Tibial artery (tissue), 4 donors: ENCODE results near the gene LHFPL4.

Experiments used
- DNase-seq, 2 donors: peaks; one replicate each; pipeline ENCODE4 v3.0.0-alpha.2; 2019
- H3K27ac ChIP-seq, 2 donors: fragments of 200-600 bp; sonication (generic) in 1 of 2; 1 replicate in 1 of 2; 2 replicates in 1 of 2; pipeline ENCODE4 v1.5.1; 2018 to 2019; ENCODE audit warnings: mild to moderate bottlenecking in 1 of 2
- H3K27me3 ChIP-seq, 2 donors: fragments of 200-600 bp; sonication (generic) in 1 of 2; one replicate each; pipeline versions ENCODE4 v1.5.1 to v1.6.0; 2016 to 2019
- H3K36me3 ChIP-seq, 3 donors: fragments of 200-600 bp; sonication (generic) in 2 of 3; one replicate each; pipeline ENCODE4 v1.5.1; 2016 to 2019; ENCODE audit warnings: mild to moderate bottlenecking in 2 of 3
- H3K4me1 ChIP-seq, 4 donors: fragments of 200-600 bp; sonication (generic) in 2 of 4; 1 replicate in 3 of 4; 2 replicates in 1 of 4; pipeline ENCODE4 v1.5.1; 2016 to 2019
- H3K4me3 ChIP-seq, 2 donors: fragments of 200-600 bp; sonication (generic) in 1 of 2; 1 replicate in 1 of 2; 2 replicates in 1 of 2; pipeline ENCODE4 v1.5.1; 2018 to 2019; ENCODE audit warnings: mild to moderate bottlenecking in 2 of 2
- H3K9me3 ChIP-seq, 3 donors: fragments of 200-600 bp; sonication (generic) in 1 of 3; one replicate each; pipeline ENCODE4 v1.5.1; 2016 to 2019
- intact Hi-C: fragments of 100-400 bp; cut with DNase I; formaldehyde crosslinking; loops from one replicate; pipeline ENCODE4 v1.15.0; 2023; ENCODE audit warnings: low total_unique reads
- TF ChIP-seq, protein P1 (sequence below), 2 experiments: fragments of 200-600 bp in 1 of 2; fragments of 450-650 bp in 1 of 2; IDR thresholded peaks; one replicate each; pipeline ENCODE4 v1.5.1; 2017 to 2019; ENCODE audit warnings: antibody characterized with exemption in 2 of 2, mild to moderate bottlenecking in 1 of 2, moderate library complexity in 1 of 2

LHFPL4 gene

DNA sequence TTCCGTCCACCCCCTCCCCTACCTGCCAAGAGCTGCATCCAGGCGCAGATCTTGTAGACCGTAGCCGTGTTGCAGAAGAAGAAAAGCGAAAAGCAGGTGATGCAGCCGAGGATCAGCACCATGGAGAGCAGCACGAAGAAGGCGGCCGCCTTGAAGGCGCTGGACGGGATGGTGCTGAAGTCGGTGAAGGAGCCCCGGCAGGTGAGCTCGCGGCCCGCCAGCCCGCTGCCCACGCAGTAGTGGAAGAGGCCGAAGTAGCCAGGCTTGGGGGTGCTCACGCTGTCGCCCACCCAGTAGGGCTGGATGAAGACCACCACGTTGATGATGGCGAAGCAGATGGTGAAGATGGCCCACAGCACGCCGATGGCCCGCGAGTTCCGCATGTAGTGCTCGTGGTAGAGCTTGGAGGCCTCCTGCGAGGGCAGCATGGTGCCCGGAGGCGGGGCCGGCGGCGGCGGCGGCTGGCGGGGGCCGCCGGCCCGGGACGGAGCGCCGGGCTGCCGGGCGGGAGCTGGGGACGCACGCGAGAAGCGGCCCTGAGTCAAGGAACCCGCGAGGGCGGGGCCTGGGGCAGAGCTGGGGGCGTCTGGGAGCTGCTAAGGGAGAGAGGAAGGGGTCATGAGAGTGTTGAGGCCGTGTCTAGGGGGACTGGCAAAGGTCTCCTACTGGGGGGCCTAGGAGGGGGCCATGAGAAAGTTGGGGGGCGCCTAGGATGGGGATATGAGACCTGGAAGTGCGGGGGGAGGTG is 1.2 kb downstream of the LHFPL4 start:
- Histone ChIP-seq H3K9me3 (no peaks in the 10 kb centered on the region), H3K4me3 (no peak overlapping the region), H3K4me1 (peaks cover 0 to 10% (median 0%) of the 10 kb centered on the region in 4 donors), H3K27ac (no peak overlapping the region), H3K27me3 (peaks cover 0 to 51% of the 10 kb centered on the region in 2 donors), H3K36me3 (no peaks in the 10 kb centered on the region)
- intact Hi-C loops: no loop called here
- DNase-seq: no peak
- TF ChIP-seq, protein P1, sequence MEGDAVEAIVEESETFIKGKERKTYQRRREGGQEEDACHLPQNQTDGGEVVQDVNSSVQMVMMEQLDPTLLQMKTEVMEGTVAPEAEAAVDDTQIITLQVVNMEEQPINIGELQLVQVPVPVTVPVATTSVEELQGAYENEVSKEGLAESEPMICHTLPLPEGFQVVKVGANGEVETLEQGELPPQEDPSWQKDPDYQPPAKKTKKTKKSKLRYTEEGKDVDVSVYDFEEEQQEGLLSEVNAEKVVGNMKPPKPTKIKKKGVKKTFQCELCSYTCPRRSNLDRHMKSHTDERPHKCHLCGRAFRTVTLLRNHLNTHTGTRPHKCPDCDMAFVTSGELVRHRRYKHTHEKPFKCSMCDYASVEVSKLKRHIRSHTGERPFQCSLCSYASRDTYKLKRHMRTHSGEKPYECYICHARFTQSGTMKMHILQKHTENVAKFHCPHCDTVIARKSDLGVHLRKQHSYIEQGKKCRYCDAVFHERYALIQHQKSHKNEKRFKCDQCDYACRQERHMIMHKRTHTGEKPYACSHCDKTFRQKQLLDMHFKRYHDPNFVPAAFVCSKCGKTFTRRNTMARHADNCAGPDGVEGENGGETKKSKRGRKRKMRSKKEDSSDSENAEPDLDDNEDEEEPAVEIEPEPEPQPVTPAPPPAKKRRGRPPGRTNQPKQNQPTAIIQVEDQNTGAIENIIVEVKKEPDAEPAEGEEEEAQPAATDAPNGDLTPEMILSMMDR (IDR thresholded peaks at IDR 0.05): no peak

DNA sequence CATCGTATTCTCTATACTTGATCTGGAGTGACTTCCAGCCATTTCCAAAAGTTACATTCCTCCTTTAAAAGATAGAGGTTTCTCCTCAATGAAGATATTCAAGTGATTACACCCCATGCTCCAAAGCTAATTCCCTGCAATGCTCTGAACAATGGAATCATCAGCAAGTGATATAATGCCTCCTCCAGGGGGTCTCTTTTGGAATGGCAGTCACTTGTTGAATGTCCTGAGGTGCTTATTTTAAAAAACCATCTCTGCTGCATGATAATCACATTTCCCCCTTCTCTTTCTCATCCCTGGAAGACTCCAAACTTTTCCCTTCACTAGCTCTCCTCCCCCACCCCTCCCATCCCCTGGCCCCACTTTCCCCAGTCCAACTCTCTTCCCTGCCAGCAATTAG is 2.6 kb downstream of the LHFPL4 start:
- Histone ChIP-seq H3K9me3 (no peaks in the 10 kb centered on the region), H3K36me3 (no peaks in the 10 kb centered on the region), H3K27me3 (peaks cover 0 to 51% of the 10 kb centered on the region in 2 donors), H3K4me1 (peaks cover 0 to 10% (median 0%) of the 10 kb centered on the region in 4 donors), H3K27ac (no peak overlapping the region), H3K4me3 (no peak overlapping the region)
- intact Hi-C loops: no loop called here
- DNase-seq: no peak
- TF ChIP-seq, protein P1 (IDR thresholded peaks at IDR 0.05): no peak

DNA sequence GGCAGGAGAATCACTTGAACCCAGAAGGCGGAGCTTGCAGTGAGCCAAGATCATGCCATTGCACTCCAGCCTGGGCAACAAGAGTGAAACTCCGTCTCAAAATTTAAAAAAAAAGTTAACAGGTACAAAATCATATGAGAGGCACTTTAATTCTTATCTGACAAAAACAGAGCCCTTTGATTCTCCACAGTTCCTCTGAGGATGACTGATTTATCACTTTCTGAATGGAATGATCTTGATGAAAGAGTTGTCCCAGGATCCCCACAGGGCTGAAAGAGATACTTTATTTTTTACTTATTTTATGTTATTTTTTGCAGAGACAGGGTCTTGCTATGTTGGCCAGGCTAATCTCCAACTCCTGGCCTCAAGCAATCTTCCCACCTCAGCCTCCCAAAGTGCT is 4.0 kb downstream of the LHFPL4 start:
- intact Hi-C loops: no loop called here
- H3K27ac ChIP-seq: no peak overlapping the region
- no peak for DNase-seq
- TF ChIP-seq, protein P1 (IDR thresholded peaks at IDR 0.05): no peak
- H3K36me3 ChIP-seq: no peaks in the 10 kb centered on the region
- peaks cover 0 to 10% (median 0%) of the 10 kb centered on the region in 4 donors for H3K4me1 ChIP-seq
- no peak overlapping the region for H3K4me3 ChIP-seq
- peaks cover 0 to 47% of the 10 kb centered on the region in 2 donors for H3K27me3 ChIP-seq
- H3K9me3 ChIP-seq: no peaks in the 10 kb centered on the region

DNA sequence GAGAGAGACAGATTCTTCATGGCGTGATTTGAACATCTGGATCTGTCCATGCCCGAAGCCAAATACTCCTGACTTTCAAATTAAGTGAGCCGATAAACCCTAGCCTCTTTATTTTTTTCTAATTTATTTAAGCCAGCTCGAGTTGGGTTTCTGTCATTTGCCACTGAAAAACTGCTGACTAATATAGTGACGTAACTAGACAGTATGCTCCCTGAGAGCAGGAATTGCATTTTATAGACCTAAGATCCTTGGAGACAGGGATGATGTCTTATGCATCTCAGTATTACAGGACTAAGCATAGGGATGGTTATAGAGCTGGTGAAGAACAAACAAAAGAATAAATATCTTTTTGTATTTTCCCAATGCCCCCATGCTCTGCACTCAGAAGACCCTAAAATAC is 4.6 kb downstream of the LHFPL4 start:
- H3K4me1 ChIP-seq: peaks cover 0 to 10% (median 0%) of the 10 kb centered on the region in 4 donors
- no peaks in the 10 kb centered on the region for H3K9me3 ChIP-seq
- peaks cover 0 to 41% of the 10 kb centered on the region in 2 donors for H3K27me3 ChIP-seq
- intact Hi-C loops: no loop called here
- no peak for DNase-seq
- TF ChIP-seq, protein P1 (IDR thresholded peaks at IDR 0.05): no peak
- H3K36me3 ChIP-seq: no peaks in the 10 kb centered on the region
- no peak overlapping the region for H3K4me3 ChIP-seq
- H3K27ac ChIP-seq: no peak overlapping the region

DNA sequence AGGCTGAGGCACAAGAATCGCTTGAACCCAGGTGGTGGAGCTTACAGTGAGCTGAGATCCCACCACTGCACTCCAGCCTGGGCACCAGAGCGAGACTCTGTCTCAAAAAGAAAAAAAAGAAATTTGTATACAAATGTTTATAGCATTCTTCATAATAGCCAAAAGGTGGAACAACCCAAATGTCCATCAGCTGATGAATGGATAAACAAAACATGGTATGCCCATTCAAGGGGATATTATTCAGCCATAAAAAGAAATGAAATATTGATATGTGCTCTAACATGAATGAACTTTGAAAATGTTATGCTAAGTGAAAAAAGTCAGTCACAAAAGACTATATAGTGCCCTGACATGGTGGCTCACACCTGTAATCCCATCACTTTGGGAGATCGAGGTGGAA is 11.4 kb downstream of the LHFPL4 start:
- H3K27me3 ChIP-seq: no peaks in the 10 kb centered on the region
- no peak for DNase-seq
- H3K36me3 ChIP-seq: no peaks in the 10 kb centered on the region
- H3K4me3 ChIP-seq: no peak overlapping the region
- H3K27ac ChIP-seq: no peak overlapping the region
- H3K9me3 ChIP-seq: peaks cover 0 to 6% (median 0%) of the 10 kb centered on the region in 3 donors
- no peaks in the 10 kb centered on the region for H3K4me1 ChIP-seq
- TF ChIP-seq, protein P1 (IDR thresholded peaks at IDR 0.05): no peak
- intact Hi-C loops: no loop called here
